Adrenal gland (tissue), 5 donors: ENCODE results near the gene KCNAB2.

Experiments used
- POLR2A ChIP-seq, 2 donors: fragments of 450-650 bp; IDR thresholded peaks; one replicate each; pipeline ENCODE4 v1.6.1; 2017; ENCODE audit warnings: antibody characterized with exemption in 2 of 2, mild to moderate bottlenecking in 2 of 2, moderate library complexity in 1 of 2
- TF ChIP-seq, protein P1 (sequence below), 6 experiments: fragments of 450-650 bp in 4 of 6; fragments of 200-600 bp in 2 of 6; sonication (generic) in 1 of 6; IDR thresholded peaks; 1 replicate in 5 of 6; 2 replicates in 1 of 6; pipeline versions ENCODE4 v1.5.1 to v1.8.0; 2016 to 2021; ENCODE audit warnings: antibody characterized with exemption in 6 of 6, mild to moderate bottlenecking in 2 of 6, moderate library complexity in 1 of 6
- donor health status: DM: no; HTN: no; CAD: no.

DNA sequence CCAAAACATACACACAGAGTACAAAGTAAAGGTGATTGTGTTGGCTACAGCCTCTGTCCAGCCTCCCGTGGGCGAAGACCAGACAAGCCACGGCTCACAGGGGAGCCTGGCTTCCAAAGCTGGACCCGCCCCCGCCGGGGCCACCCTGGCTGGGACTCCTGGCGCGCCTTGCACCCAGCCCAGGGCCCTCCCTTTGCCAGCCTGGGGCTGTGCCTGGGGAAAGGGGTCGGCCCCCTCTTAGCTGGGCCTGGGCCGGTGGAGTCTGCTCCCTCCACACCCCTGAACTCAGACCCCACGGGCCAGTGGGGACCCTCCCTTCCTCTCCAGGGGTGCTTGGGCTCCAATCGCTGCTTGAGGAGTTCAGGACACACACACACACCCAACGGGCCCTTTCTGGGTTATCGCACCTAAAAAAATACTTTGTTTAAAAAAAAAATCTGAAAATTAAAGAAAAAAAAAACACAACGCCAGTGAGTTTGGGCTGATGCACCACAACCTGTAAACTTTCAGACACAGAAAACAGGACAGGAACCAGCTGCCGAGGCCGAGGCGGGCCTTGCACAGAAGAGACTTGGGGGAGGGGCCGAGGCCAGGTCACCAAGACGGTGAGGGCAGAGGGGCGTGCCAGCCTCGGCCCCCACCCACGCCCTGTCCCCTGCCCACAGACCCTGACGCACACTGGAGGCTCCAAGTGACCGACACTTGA, 56.3 kb downstream of the KCNAB2 start:
- TF ChIP-seq, protein P1, sequence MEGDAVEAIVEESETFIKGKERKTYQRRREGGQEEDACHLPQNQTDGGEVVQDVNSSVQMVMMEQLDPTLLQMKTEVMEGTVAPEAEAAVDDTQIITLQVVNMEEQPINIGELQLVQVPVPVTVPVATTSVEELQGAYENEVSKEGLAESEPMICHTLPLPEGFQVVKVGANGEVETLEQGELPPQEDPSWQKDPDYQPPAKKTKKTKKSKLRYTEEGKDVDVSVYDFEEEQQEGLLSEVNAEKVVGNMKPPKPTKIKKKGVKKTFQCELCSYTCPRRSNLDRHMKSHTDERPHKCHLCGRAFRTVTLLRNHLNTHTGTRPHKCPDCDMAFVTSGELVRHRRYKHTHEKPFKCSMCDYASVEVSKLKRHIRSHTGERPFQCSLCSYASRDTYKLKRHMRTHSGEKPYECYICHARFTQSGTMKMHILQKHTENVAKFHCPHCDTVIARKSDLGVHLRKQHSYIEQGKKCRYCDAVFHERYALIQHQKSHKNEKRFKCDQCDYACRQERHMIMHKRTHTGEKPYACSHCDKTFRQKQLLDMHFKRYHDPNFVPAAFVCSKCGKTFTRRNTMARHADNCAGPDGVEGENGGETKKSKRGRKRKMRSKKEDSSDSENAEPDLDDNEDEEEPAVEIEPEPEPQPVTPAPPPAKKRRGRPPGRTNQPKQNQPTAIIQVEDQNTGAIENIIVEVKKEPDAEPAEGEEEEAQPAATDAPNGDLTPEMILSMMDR (IDR thresholded peaks at IDR 0.05) = no peak
- no peak for TF ChIP-seq POLR2A (IDR thresholded peaks at IDR 0.05)
